Activated CD4-positive, alpha-beta T cell treated with anti-CD3 and anti-CD28 coated beads, Interleukin-2, amount 10 ng/mL, durations not matched to agents 24 days and 14 days (primary cell): ENCODE measurements around the gene FGF14. TPM values are rescaled to one million over a fixed set of nuclear protein-coding genes. Genes with fewer than 3 reads are reported as not detected.

Experiments used
- DNase-seq: peaks from one replicate; pipeline ENCODE4 v3.0.0; 2022
- H3K27ac Mint-ChIP-seq: one replicate; pipeline ENCODE4 v1.8.0; 2022; ENCODE audit warnings: mild to moderate bottlenecking, mixed read lengths
- H3K27me3 Mint-ChIP-seq: one replicate; pipeline ENCODE4 v1.8.0; 2022; ENCODE audit warnings: mixed read lengths
- H3K36me3 Mint-ChIP-seq: one replicate; pipeline ENCODE4 v1.8.0; 2022; ENCODE audit warnings: low read depth, mild to moderate bottlenecking, mixed read lengths
- H3K4me1 Mint-ChIP-seq: one replicate; pipeline ENCODE4 v1.8.0; 2021; ENCODE audit warnings: mixed read lengths
- H3K4me3 Mint-ChIP-seq: one replicate; pipeline ENCODE4 v1.8.0; 2022; ENCODE audit warnings: mild to moderate bottlenecking, moderate library complexity, mixed read lengths
- H3K9me3 Mint-ChIP-seq: one replicate; pipeline ENCODE4 v1.8.0; 2021; ENCODE audit warnings: mixed read lengths
- intact Hi-C: fragments of 100-400 bp; cut with micrococcal nuclease; formaldehyde crosslinking; loops from one replicate; pipeline ENCODE4 v1.15.1; 2023
- total RNA-seq: library from RNA; stranded (reverse); gene quantifications from 2 replicates; pipeline ENCODE4 v1.2.3, GENCODE V29; 2022

FGF14 gene
- total RNA-seq, 1 donor from 2014 or later, result not detected

- H3K9me3 Mint-ChIP-seq, result no peaks in the 10 kb centered on the region
- intact Hi-C loops, result no loop called here
Measured at GRCh38 chr13:102311901-102312300, 89.9 kb downstream of the FGF14 start.

GRCh38 chr13:102311419-102311796, 90.4 kb downstream of the FGF14 start:
- Mint-ChIP-seq H3K27me3 (no peaks in the 10 kb centered on the region), H3K4me1 (no peaks in the 10 kb centered on the region), H3K4me3 (no peak overlapping the region), H3K27ac (no peak overlapping the region), H3K36me3 (no peaks in the 10 kb centered on the region), H3K9me3 (no peaks in the 10 kb centered on the region)
- DNase-seq, result no peak
- intact Hi-C loops, result no loop called here

More at GRCh38 chr13:102311901-102312300, 89.9 kb downstream of the FGF14 start:
- no peak for DNase-seq
- Mint-ChIP-seq H3K27ac (no peak overlapping the region), H3K4me3 (no peak overlapping the region), H3K36me3 (no peaks in the 10 kb centered on the region), H3K27me3 (no peaks in the 10 kb centered on the region), H3K4me1 (no peaks in the 10 kb centered on the region)

GRCh38 chr13:102310691-102311418, 91.0 kb downstream of the FGF14 start:
- intact Hi-C loops, result no loop called here
- H3K9me3 Mint-ChIP-seq, result no peaks in the 10 kb centered on the region
- H3K36me3 Mint-ChIP-seq, result no peaks in the 10 kb centered on the region
- H3K27me3 Mint-ChIP-seq, result no peaks in the 10 kb centered on the region
- no peak for DNase-seq
- no peaks in the 10 kb centered on the region for H3K4me1 Mint-ChIP-seq
- H3K27ac Mint-ChIP-seq, result no peak overlapping the region
- H3K4me3 Mint-ChIP-seq, result no peak overlapping the region

GRCh38 chr13:102309110-102309509, 92.7 kb downstream of the FGF14 start:
- Mint-ChIP-seq H3K27ac (no peak overlapping the region), H3K4me3 (no peak overlapping the region), H3K27me3 (peaks cover 2% of the 10 kb centered on the region), H3K9me3 (no peaks in the 10 kb centered on the region), H3K36me3 (no peaks in the 10 kb centered on the region), H3K4me1 (no peaks in the 10 kb centered on the region)
- no peak for DNase-seq
- intact Hi-C loops, result no loop called here

- intact Hi-C loops, result no loop called here
- Mint-ChIP-seq H3K9me3 (no peaks in the 10 kb centered on the region), H3K4me1 (no peaks in the 10 kb centered on the region), H3K4me3 (no peak overlapping the region), H3K27ac (no peak overlapping the region), H3K36me3 (no peaks in the 10 kb centered on the region), H3K27me3 (peaks cover 2% of the 10 kb centered on the region)
- no peak for DNase-seq
Measured at GRCh38 chr13:102302534-102302933, 99.3 kb downstream of the FGF14 start.

GRCh38 chr13:102300379-102300778, 101.5 kb downstream of the FGF14 start:
- H3K4me1 Mint-ChIP-seq, result no peaks in the 10 kb centered on the region
- intact Hi-C loops, result no loop called here
- no peak for DNase-seq
- no peaks in the 10 kb centered on the region for H3K36me3 Mint-ChIP-seq
- H3K27me3 Mint-ChIP-seq, result peaks cover 2% of the 10 kb centered on the region
- no peaks in the 10 kb centered on the region for H3K9me3 Mint-ChIP-seq
- H3K4me3 Mint-ChIP-seq, result no peak overlapping the region
- H3K27ac Mint-ChIP-seq, result no peak overlapping the region

GRCh38 chr13:102299366-102299765, 102.5 kb downstream of the FGF14 start:
- Mint-ChIP-seq H3K27me3 (peaks cover 2% of the 10 kb centered on the region), H3K27ac (no peak overlapping the region), H3K9me3 (no peaks in the 10 kb centered on the region), H3K36me3 (no peaks in the 10 kb centered on the region), H3K4me3 (no peak overlapping the region), H3K4me1 (no peaks in the 10 kb centered on the region)
- DNase-seq, result no peak
- intact Hi-C loops, result no loop called here

GRCh38 chr13:102298051-102298450, 103.8 kb downstream of the FGF14 start:
- no peak overlapping the region for H3K4me3 Mint-ChIP-seq
- intact Hi-C loops, result no loop called here
- H3K27ac Mint-ChIP-seq, result no peak overlapping the region
- no peaks in the 10 kb centered on the region for H3K36me3 Mint-ChIP-seq
- no peaks in the 10 kb centered on the region for H3K27me3 Mint-ChIP-seq
- H3K9me3 Mint-ChIP-seq, result no peaks in the 10 kb centered on the region
- no peak for DNase-seq
- H3K4me1 Mint-ChIP-seq, result no peaks in the 10 kb centered on the region

- no peaks in the 10 kb centered on the region for H3K9me3 Mint-ChIP-seq
- no peaks in the 10 kb centered on the region for H3K27me3 Mint-ChIP-seq
- no peak overlapping the region for H3K27ac Mint-ChIP-seq
- H3K4me1 Mint-ChIP-seq, result no peaks in the 10 kb centered on the region
- no peak for DNase-seq
- intact Hi-C loops, result no loop called here
- H3K36me3 Mint-ChIP-seq, result no peaks in the 10 kb centered on the region
- no peak overlapping the region for H3K4me3 Mint-ChIP-seq
Measured at GRCh38 chr13:102295316-102296048, 106.4 kb downstream of the FGF14 start.

- Mint-ChIP-seq H3K27ac (no peak overlapping the region), H3K9me3 (no peaks in the 10 kb centered on the region), H3K36me3 (no peaks in the 10 kb centered on the region), H3K4me1 (no peaks in the 10 kb centered on the region), H3K27me3 (no peaks in the 10 kb centered on the region), H3K4me3 (no peak overlapping the region)
- intact Hi-C loops, result no loop called here
- DNase-seq, result no peak
Measured at GRCh38 chr13:102294407-102295018, 107.3 kb downstream of the FGF14 start.

- Mint-ChIP-seq H3K36me3 (no peaks in the 10 kb centered on the region), H3K4me3 (no peak overlapping the region), H3K27ac (no peak overlapping the region), H3K4me1 (no peaks in the 10 kb centered on the region), H3K27me3 (no peaks in the 10 kb centered on the region), H3K9me3 (no peaks in the 10 kb centered on the region)
- no peak for DNase-seq
- intact Hi-C loops, result no loop called here
Measured at GRCh38 chr13:102293723-102294122, 108.1 kb downstream of the FGF14 start.

- no peak for DNase-seq
- intact Hi-C loops, result no loop called here
- H3K27me3 Mint-ChIP-seq, result no peaks in the 10 kb centered on the region
- no peaks in the 10 kb centered on the region for H3K36me3 Mint-ChIP-seq
- H3K27ac Mint-ChIP-seq, result no peak overlapping the region
- no peaks in the 10 kb centered on the region for H3K9me3 Mint-ChIP-seq
- no peaks in the 10 kb centered on the region for H3K4me1 Mint-ChIP-seq
- H3K4me3 Mint-ChIP-seq, result no peak overlapping the region
Measured at GRCh38 chr13:102291587-102292218, 110.1 kb downstream of the FGF14 start.

- Mint-ChIP-seq H3K4me3 (no peak overlapping the region), H3K27ac (no peak overlapping the region), H3K9me3 (no peaks in the 10 kb centered on the region), H3K36me3 (no peaks in the 10 kb centered on the region), H3K27me3 (no peaks in the 10 kb centered on the region), H3K4me1 (no peaks in the 10 kb centered on the region)
- intact Hi-C loops, result no loop called here
- DNase-seq, result no peak
Measured at GRCh38 chr13:102289606-102290005, 112.2 kb downstream of the FGF14 start.

- intact Hi-C loops, result no loop called here
- DNase-seq, result no peak
- H3K4me3 Mint-ChIP-seq, result no peak overlapping the region
- H3K9me3 Mint-ChIP-seq, result no peaks in the 10 kb centered on the region
- H3K27ac Mint-ChIP-seq, result no peak overlapping the region
- no peaks in the 10 kb centered on the region for H3K4me1 Mint-ChIP-seq
- H3K27me3 Mint-ChIP-seq, result no peaks in the 10 kb centered on the region
- H3K36me3 Mint-ChIP-seq, result no peaks in the 10 kb centered on the region
Measured at GRCh38 chr13:102286326-102286725, 115.5 kb downstream of the FGF14 start.
